Neural cell (in vitro differentiated cells): ENCODE measurements around the gene MEF2A. TPM values are rescaled to one million over a fixed set of nuclear protein-coding genes. Genes with fewer than 3 reads are reported as not detected.

Experiments
- H2AFZ ChIP-seq: fragments of 200-600, 300-800 bp; sonication (generic), shearing (Covaris generic); 2 replicates; pipeline ENCODE4 v1.6.0; 2014; ENCODE audit warnings: low read depth, mild to moderate bottlenecking, antibody characterized with exemption, low read length, moderate library complexity
- H3F3A ChIP-seq: fragments of 200-600 bp; shearing (Covaris generic); 2 replicates; pipeline ENCODE4 v1.6.1; 2016; ENCODE audit warnings: mild to moderate bottlenecking, moderate library complexity, mixed read lengths, antibody characterized with exemption, low read length; ENCODE audit not compliant: insufficient read depth, poor library complexity, severe bottlenecking
- H3K27ac ChIP-seq: fragments of 200-600, 300-800 bp; sonication (generic), shearing (Covaris generic); 2 replicates; pipeline ENCODE4 v1.5.1; 2014; ENCODE audit warnings: mild to moderate bottlenecking, low read length, moderate library complexity
- H3K27me3 ChIP-seq: fragments of 300-800, 200-600 bp; sonication (generic), shearing (Covaris generic); 2 replicates; pipeline ENCODE4 v1.6.0; 2014; ENCODE audit warnings: mild to moderate bottlenecking, low read depth, low read length, moderate library complexity; ENCODE audit not compliant: insufficient read depth
- H3K36me3 ChIP-seq: fragments of 300-800, 200-600 bp; sonication (generic), shearing (Covaris generic); 2 replicates; pipeline ENCODE4 v1.5.1; 2014; ENCODE audit warnings: mild to moderate bottlenecking, antibody characterized with exemption, low read length, moderate library complexity; ENCODE audit not compliant: insufficient read depth
- H3K4me2 ChIP-seq: fragments of 300-800, 200-600 bp; sonication (generic), shearing (Covaris generic); 2 replicates; pipeline ENCODE4 v1.6.0; 2014; ENCODE audit warnings: mild to moderate bottlenecking, low read length
- H3K4me3 ChIP-seq: fragments of 300-800, 200-600 bp; sonication (generic), shearing (Covaris generic); 2 replicates; pipeline ENCODE4 v1.5.1; 2014; ENCODE audit warnings: mild to moderate bottlenecking, low read length, moderate library complexity
- H3K79me2 ChIP-seq: fragments of 200-600 bp; shearing (Covaris generic); replicated peaks from 2 replicates; pipeline ENCODE4 v1.6.0; 2014; ENCODE audit warnings: mild to moderate bottlenecking, low read length, moderate library complexity; ENCODE audit not compliant: insufficient read depth
- H3K9ac ChIP-seq: fragments of 300-800, 200-600 bp; sonication (generic), shearing (Covaris generic); 2 replicates; pipeline ENCODE4 v1.6.1; 2016; ENCODE audit warnings: mild to moderate bottlenecking, low read length, mixed read lengths
- H3K9me2 ChIP-seq: fragments of 200-600 bp; shearing (Covaris generic); 2 replicates; pipeline ENCODE4 v1.6.1; 2016; ENCODE audit warnings: mild to moderate bottlenecking, low read length, mixed read lengths; ENCODE audit not compliant: insufficient read depth
- H3K9me3 ChIP-seq: fragments of 200-600, 300-800 bp; sonication (generic), shearing (Covaris generic); 2 replicates; pipeline ENCODE4 v1.6.1; 2016; ENCODE audit warnings: mild to moderate bottlenecking, mixed run types, low read length, moderate library complexity, mixed read lengths
- H4K20me1 ChIP-seq: fragments of 200-600 bp; shearing (Covaris generic); 2 replicates; pipeline ENCODE4 v1.6.1; 2016; ENCODE audit warnings: mild to moderate bottlenecking, mixed run types; ENCODE audit not compliant: insufficient read depth
- EP300 ChIP-seq: fragments of 450-650 bp; conservative IDR thresholded peaks from 2 replicates; pipeline ENCODE4 v1.6.1; 2014; ENCODE audit warnings: antibody characterized with exemption, mild to moderate bottlenecking, moderate library complexity; ENCODE audit not compliant: poor library complexity, severe bottlenecking
- EZH2 ChIP-seq: fragments of 200-600, 300-800 bp; shearing (Covaris generic), sonication (generic); IDR thresholded peaks from 2 replicates; pipeline ENCODE4 v1.6.1; 2014; ENCODE audit warnings: antibody characterized with exemption, low read length, borderline replicate concordance, mild to moderate bottlenecking; ENCODE audit not compliant: insufficient read depth, poor library complexity, severe bottlenecking
- MXI1 ChIP-seq: fragments of 450-650 bp; conservative IDR thresholded peaks from 2 replicates; pipeline ENCODE4 v1.6.1; 2014; ENCODE audit warnings: antibody characterized with exemption, mild to moderate bottlenecking; ENCODE audit not compliant: poor library complexity, severe bottlenecking
- POLR2AphosphoS5 ChIP-seq: IDR thresholded peaks from 2 replicates; pipeline ENCODE4 v1.6.1; 2012
- RAD21 ChIP-seq: fragments of 450-650 bp; conservative IDR thresholded peaks from 2 replicates; pipeline ENCODE4 v1.6.1; 2014; ENCODE audit warnings: antibody characterized with exemption, mild to moderate bottlenecking, moderate library complexity
- SMC3 ChIP-seq: fragments of 450-650 bp; conservative IDR thresholded peaks from 2 replicates; pipeline ENCODE4 v1.6.1; 2014; ENCODE audit warnings: antibody characterized with exemption, mild to moderate bottlenecking, moderate library complexity; ENCODE audit not compliant: poor library complexity
- TAF1 ChIP-seq: IDR thresholded peaks from 2 replicates; pipeline ENCODE4 v1.6.1; 2012; ENCODE audit warnings: low read depth
- polyA plus RNA-seq: library from polyadenylated mRNA; depleted of rRNA; stranded (reverse); fragments of >200 nt; gene quantifications from 2 replicates; pipeline ENCODE4 v1.2.3, GENCODE V29; 2014
- TF ChIP-seq, protein P1 (sequence below): fragments of 450-650 bp; IDR thresholded peaks from 2 replicates; pipeline ENCODE4 v1.5.1; 2014; ENCODE audit warnings: antibody characterized with exemption, mild to moderate bottlenecking, moderate library complexity; ENCODE audit not compliant: poor library complexity, severe bottlenecking
- TF ChIP-seq, protein P2 (sequence below): IDR thresholded peaks from 2 replicates; pipeline ENCODE4 v1.6.1; 2012; ENCODE audit warnings: borderline replicate concordance

MEF2A gene
- polyA plus RNA-seq, 1 donor from 2014 or later: 32.2 TPM

DNA sequence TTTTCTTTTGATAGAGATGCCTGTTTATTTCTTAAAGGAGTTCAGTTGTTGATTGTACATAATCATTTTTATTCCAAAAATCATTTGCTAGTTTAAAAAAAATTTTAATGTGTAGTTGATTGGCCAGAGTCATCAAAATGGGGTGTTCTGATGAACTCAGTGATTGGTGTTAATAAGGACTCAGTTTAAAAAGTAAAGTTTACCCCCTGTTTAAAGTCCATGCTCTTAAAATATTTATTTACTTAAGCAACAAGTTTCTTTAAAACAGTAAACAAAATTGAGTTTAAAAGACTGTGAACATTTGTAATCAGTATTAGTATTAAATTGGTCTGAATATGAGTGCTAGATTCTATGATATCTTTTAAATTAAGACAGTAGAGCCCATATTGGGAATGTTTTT, 56.0 kb downstream of the MEF2A start:
- Histone ChIP-seq H4K20me1 (no peaks in the 10 kb centered on the region), H3K4me3 (no peak overlapping the region), H3K9me2 (no peaks in the 10 kb centered on the region), H3F3A (no peaks in the 10 kb centered on the region), H2AFZ (no peak overlapping the region), H3K36me3 (no peaks in the 10 kb centered on the region), H3K27ac (no peak overlapping the region), H3K9me3 (no peaks in the 10 kb centered on the region), H3K4me2 (no peak overlapping the region), H3K79me2 (peaks cover 30% of the 10 kb centered on the region), H3K9ac (no peak overlapping the region), H3K27me3 (no peaks in the 10 kb centered on the region)
- TF ChIP-seq, protein P1, sequence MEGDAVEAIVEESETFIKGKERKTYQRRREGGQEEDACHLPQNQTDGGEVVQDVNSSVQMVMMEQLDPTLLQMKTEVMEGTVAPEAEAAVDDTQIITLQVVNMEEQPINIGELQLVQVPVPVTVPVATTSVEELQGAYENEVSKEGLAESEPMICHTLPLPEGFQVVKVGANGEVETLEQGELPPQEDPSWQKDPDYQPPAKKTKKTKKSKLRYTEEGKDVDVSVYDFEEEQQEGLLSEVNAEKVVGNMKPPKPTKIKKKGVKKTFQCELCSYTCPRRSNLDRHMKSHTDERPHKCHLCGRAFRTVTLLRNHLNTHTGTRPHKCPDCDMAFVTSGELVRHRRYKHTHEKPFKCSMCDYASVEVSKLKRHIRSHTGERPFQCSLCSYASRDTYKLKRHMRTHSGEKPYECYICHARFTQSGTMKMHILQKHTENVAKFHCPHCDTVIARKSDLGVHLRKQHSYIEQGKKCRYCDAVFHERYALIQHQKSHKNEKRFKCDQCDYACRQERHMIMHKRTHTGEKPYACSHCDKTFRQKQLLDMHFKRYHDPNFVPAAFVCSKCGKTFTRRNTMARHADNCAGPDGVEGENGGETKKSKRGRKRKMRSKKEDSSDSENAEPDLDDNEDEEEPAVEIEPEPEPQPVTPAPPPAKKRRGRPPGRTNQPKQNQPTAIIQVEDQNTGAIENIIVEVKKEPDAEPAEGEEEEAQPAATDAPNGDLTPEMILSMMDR: no peak
- TF ChIP-seq MXI1: no peak
- no peak for TF ChIP-seq TAF1
- no peak for TF ChIP-seq SMC3
- TF ChIP-seq, protein P2, sequence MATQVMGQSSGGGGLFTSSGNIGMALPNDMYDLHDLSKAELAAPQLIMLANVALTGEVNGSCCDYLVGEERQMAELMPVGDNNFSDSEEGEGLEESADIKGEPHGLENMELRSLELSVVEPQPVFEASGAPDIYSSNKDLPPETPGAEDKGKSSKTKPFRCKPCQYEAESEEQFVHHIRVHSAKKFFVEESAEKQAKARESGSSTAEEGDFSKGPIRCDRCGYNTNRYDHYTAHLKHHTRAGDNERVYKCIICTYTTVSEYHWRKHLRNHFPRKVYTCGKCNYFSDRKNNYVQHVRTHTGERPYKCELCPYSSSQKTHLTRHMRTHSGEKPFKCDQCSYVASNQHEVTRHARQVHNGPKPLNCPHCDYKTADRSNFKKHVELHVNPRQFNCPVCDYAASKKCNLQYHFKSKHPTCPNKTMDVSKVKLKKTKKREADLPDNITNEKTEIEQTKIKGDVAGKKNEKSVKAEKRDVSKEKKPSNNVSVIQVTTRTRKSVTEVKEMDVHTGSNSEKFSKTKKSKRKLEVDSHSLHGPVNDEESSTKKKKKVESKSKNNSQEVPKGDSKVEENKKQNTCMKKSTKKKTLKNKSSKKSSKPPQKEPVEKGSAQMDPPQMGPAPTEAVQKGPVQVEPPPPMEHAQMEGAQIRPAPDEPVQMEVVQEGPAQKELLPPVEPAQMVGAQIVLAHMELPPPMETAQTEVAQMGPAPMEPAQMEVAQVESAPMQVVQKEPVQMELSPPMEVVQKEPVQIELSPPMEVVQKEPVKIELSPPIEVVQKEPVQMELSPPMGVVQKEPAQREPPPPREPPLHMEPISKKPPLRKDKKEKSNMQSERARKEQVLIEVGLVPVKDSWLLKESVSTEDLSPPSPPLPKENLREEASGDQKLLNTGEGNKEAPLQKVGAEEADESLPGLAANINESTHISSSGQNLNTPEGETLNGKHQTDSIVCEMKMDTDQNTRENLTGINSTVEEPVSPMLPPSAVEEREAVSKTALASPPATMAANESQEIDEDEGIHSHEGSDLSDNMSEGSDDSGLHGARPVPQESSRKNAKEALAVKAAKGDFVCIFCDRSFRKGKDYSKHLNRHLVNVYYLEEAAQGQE: no peak
- TF ChIP-seq EP300: no peak
- TF ChIP-seq RAD21: no peak
- no peak for TF ChIP-seq POLR2AphosphoS5
- no peak for TF ChIP-seq EZH2

DNA sequence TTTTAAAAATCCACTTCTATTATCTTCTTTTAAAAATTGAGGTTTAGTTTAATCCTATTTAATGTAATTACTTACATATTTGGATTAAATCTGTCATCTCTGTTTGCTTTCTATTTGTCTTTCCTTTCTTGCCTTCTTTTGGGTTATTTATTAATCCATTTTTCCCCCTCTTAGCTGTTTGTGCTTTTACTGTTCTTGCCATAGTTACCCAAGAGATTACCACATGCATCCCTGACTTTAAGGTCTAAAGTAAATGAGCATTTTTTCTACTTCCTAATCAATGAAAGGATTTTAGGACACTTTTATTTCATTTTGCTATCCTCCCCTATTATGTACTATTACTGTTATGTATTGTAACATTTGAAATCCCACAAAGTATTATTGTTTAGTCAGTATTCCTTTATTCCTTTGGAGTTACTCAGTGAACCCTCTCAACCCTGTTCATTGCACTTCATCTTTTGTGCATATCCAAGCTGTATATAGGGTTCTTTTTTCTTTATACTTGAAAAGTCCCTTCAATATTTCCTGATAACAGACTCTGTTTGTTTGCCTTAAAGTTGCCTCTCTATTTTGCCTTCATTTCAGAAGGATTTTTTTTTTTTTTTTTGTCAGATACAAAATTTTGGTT, 62.7 kb downstream of the MEF2A start:
- H3F3A ChIP-seq: no peaks in the 10 kb centered on the region
- H3K4me3 ChIP-seq: no peak overlapping the region
- H3K9me2 ChIP-seq: no peaks in the 10 kb centered on the region
- no peak overlapping the region for H3K9ac ChIP-seq
- no peak for TF ChIP-seq POLR2AphosphoS5
- no peak for TF ChIP-seq SMC3
- TF ChIP-seq MXI1: no peak
- TF ChIP-seq RAD21: no peak
- TF ChIP-seq, protein P2: no peak
- no peak for TF ChIP-seq EP300
- TF ChIP-seq TAF1: no peak
- no peak for TF ChIP-seq EZH2
- TF ChIP-seq, protein P1: no peak
- no peaks in the 10 kb centered on the region for H3K27me3 ChIP-seq
- H3K9me3 ChIP-seq: no peaks in the 10 kb centered on the region
- no peak overlapping the region for H3K4me2 ChIP-seq
- no peak overlapping the region for H2AFZ ChIP-seq
- H4K20me1 ChIP-seq: no peaks in the 10 kb centered on the region
- peaks cover 29% of the 10 kb centered on the region for H3K79me2 ChIP-seq
- no peak overlapping the region for H3K27ac ChIP-seq
- H3K36me3 ChIP-seq: no peaks in the 10 kb centered on the region
